ENCODE data around the gene CMIP.

Gene CMIP

DNA sequence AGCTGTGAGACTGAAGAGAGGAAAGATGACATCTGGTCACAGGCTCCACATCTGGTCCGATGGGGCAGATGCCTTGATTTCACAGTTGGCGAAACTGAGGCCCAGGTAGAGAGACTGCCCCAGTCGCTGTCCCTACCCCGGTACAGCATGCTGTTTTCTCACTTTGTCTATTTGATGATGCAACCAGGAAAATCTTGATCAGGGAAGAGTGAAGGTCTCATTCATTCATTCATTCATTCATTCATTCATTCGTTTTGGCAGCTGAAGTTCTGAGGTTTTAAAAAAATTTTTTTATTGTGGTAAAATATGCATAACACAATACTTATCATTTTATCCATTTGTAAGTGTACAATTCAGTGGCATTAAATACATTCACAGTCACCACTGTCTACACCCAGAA lies 19.7 kb downstream of the CMIP start:
- DNase-seq = no peak

DNA sequence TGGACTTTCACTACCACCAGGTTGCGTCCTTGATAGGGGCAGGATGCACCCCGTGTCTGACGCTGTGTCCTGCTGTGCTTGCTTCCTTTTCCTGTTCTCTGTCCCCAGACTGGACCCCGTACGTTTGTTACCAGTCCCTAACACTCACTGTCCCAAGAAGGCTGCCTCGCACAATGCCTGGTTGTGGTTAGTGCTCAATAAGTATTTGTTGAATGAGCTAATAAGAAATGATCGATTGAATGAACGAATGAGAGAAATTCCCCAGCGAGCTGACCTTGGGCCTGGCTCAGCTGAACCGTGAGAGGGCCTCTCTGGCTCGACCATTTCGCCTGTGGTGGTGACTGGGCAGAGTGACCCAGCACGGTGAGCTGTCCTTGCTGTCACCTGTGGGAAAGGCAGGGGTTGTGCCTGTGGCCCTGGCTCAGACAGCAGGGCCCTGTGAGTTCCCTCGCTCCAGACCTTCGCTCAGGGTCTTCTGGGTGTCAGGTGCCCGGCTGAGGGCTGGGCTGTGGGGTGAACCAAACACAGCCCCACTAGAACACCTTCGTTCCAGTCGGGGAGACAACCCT lies 20.9 kb downstream of the CMIP start:
- no peak for DNase-seq

DNA sequence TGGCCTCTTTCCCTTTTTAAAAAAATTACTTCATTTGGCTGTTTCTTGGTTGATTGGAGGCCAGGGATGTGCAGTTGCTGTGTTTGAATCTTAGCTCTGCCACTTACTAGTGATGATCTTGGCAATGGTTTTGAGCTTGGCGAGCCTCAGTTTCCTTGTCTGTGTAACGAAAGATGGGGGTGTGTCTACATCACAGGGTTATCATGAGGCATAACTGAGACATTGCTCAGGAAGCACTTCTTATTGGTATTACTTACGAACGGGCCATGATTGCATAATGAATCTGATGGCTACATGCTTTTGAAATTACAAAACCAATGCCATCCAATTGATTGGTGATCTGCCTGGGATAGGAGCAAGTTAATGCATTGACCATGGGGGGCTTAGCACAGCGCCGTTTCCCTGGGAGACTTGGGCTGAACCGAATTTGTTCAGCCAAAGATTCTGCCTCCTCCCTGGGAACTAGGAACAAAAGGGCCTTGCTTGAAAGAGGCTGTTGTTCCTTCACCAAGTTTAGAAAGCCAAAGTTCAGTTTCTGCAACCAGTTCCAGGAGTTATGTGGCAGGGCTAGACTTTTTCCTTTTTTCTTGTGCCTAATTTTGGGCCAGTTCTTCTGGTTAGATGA lies 21.9 kb downstream of the CMIP start:
- no peak for DNase-seq

DNA sequence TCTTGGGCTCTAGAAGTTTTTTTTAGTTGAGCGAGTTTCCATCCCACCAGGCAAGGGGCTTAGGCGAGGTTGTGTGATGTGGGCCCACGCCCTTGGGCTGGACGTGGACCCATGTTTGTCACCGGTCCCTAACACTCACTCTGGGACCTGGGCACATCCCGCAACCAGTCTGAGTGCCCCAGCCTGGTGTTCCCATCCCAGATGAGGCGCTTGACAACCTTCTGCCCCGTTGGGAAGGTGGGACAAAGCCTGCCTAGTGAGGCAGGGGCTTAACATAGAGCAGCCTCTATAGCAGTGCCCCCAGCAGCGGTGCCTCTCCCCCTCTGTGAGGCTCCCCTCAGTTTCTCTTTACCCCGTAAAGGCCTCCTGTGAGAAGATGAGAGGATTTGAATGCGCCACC lies 22.5 kb downstream of the CMIP start:
- DNase-seq = no peak

DNA sequence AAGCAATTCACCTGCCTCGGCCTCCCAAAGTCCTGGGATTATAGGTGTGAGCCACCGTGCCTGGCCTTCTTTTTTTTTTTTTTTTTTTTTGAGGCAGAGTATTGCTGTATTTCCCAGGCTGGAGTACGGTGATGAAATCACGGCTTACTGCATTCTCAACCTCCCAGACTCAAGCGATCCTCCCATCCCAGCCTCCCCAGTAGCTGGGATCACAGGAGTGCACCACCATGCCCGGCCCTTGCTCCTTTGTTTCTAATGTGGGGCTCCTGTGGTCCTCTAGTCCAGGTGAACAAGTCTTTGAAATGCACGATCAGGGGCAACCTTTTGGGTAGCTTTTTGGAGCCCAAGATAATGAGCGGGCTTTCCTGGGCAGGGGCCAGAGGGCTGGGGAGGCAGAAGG lies 23.2 kb downstream of the CMIP start:
- no peak for DNase-seq

DNA sequence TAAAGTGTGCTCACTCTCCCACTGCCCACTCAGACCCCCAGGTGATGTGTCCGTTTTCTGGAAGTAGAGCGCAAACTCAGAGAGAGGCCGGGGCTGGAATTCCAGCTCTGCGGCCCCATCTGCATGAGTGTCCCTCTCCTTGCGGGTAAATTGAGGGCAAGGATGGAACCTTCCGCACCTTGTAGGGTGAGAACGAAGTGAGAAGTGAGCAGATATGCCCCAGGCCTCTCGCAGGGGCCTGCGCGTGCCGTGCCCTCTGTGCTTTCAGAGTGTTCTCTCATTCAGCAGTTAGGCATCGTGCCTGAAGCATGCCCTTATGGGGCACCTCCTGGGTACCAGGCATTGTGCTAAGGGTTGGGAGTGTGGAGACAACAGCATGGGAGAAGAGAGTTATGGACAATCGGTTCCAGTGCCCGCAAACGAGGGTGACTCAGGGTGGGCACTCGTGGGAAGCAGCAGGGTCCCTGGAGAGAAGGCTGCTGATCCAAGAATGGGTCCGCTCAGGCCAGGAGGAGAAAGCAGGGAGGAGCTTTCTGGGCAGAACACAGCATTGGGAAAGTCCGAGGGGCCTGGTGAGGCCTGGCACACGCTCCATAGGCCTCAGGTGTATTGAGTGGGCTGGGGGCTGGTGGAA lies 23.8 kb downstream of the CMIP start:
- DNase-seq = no peak

GRCh38 chr16:81469183-81469677 lies 24.6 kb downstream of the CMIP start:
- no peak for DNase-seq

DNA sequence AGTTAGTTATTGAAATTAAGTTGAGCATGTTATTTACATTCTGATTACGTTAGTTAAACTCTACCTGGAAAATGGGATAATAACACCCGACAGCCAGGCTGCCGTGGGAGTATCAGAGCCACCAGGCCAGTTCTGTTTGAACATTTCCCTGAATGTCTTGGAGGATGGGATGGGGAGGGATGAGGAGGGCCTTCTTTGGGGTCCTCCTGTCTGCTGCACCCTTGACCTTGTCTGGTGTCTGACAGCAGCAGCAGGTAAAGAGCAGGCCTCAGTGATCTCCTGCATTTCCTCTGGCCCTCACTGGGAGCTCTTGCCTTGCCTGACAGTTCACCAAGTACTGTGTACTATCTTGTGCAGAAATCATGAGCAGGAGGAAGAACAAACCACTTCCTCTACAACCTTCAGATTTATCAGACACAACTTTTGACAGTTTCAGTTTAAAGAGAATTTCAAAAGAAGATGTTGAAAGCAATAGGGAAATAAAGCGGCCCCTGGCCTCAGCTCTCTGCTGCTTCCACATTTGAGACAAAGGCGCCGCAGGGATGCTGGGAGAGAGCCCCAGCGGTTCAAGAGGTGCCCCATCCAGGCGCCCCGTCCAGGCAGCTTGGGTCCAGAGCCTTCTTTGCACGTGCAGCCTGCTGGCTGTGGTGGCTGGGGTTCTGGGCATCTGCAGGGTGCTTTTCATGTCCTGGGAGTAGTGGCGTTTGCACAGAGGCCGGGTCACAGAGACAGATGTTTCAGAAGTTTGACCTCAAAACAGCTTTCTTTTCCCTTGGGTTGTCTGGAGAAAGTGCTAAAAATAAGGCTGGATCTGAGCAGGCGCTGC lies 25.3 kb downstream of the CMIP start:
- no peak for DNase-seq

GRCh38 chr16:81470796-81471636 lies 26.4 kb downstream of the CMIP start:
- no peak for DNase-seq

- no peak for DNase-seq
Observed at GRCh38 chr16:81471882-81472281, 27.3 kb downstream of the CMIP start.

DNA sequence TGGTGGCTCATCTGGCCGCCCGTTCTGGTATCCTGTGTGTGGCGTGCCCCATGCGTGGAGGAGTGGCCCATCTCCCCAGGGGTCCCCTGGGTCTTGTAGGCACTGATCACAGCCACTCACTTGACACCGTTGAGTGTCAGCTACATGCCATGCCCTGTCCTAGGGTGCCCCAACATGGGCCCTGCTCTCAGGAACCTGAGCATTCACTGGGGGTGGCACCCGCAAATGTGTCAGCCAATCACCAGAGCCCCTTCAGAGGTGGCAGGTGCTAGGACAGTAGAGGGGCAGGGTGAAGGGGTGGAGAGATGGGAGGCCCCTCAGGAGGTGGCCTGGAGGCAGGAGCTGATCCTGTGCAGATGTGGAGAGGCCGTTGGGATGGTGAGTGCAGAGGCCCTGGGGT lies 27.8 kb downstream of the CMIP start:
- DNase-seq = no peak

DNA sequence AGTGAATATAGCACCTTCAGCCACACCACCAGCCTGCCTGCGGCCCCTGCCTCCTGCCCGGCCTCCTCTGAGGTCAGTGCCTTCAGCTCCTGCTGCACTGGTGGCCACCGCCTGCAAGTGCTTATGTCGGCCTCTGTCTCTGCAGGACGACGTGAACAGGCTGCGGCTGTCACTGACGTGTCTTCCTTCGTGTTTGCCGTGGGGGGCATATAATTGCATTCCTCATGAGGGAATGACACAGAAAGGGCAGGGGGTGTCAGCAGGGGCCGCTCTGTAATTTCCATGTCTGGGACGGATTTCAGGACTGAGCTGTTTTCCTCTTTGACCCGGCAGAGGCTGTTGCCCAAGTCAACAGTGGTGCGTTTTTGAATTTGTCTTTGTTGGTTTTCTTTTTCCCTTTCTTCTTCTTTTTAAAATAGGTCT lies 28.5 kb downstream of the CMIP start:
- DNase-seq = no peak

DNA sequence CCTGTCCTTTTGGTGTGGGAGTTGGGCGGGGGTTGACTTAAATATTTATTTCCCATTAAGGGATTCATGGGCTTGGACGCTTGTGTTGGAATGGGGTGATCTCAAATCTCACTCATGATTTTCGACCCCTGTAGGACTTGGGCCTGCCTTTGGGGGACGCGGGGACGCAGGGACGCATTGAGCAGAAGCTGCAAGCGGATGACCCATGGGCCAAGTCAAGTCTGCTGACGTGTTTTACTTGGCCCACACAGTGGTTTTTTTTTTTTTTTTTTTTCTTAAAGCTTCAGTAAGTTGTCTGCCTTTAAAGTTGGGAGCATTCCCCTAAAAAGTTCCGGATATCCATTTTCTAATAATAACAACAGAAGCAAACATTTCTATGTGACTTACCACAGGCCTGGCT lies 28.9 kb downstream of the CMIP start:
- DNase-seq = no peak

- no peak for DNase-seq
Observed at GRCh38 chr16:81473969-81474959, 29.7 kb downstream of the CMIP start.

- DNase-seq = no peak
Observed at GRCh38 chr16:81477697-81478693, 33.4 kb downstream of the CMIP start.

GRCh38 chr16:81478876-81479511 lies 34.4 kb downstream of the CMIP start:
- DNase-seq = no peak

- DNase-seq = no peak
Observed at GRCh38 chr16:81480606-81481206, 36.1 kb downstream of the CMIP start.

GRCh38 chr16:81481207-81481821 lies 36.7 kb downstream of the CMIP start:
- DNase-seq = no peak
